A549 (cell line): ENCODE data around the gene TTC24. TPM values are rescaled to one million over a fixed set of nuclear protein-coding genes. Genes with fewer than 3 reads are reported as not detected.

Experiments used
- ATAC-seq, 2 experiments: fragments of 200-7000 bp in 1 of 2; fragments of >200 bp in 1 of 2; cut with Nextera tagmentation in 1 of 2; cut with Tn5 transposase in 1 of 2; 3 replicates each; pipeline versions ENCODE4 v1.8.0 to v1.9.1; 2018 to 2020; ENCODE audit warnings: mild to moderate bottlenecking in 1 of 2, moderate library complexity in 1 of 2
- CTCF ChIA-PET: fragments of 300-600 bp; sonication (Branson Sonifier 250); formaldehyde crosslinking; extraction: SDS; loops from one replicate; lab custom pipeline; 2021; ENCODE audit warnings: antibody characterized with exemption, inconsistent platforms; lab: Yijun Ruan, JAX
- POLR2A ChIA-PET: fragments of 350-600 bp; formaldehyde crosslinking; extraction: SDS; loops from one replicate; lab custom pipeline; 2021; ENCODE audit warnings: antibody characterized with exemption, inconsistent platforms; lab: Yijun Ruan, JAX
- DNase-seq, 2 experiments: peaks; one replicate each; pipeline versions ENCODE4 v3.0.0 to v3.0.0-alpha.2; 2011 to 2016; ENCODE audit warnings: low read depth in 1 of 2, low spot score in 1 of 2
- FAIRE-seq: peaks from 2 replicates; lab custom pipeline; 2011; peaks lifted over from hg19 to GRCh38; lab: Jason Lieb, UNC
- H3K27ac ChIP-seq, 2 experiments: fragments of >200 bp; sonication (Bioruptor Twin); formaldehyde crosslinking; 3 replicates each; pipeline ENCODE4 v1.5.1; 2016 to 2017
- H3K4me1 ChIP-seq: fragments of >200 bp; sonication (Bioruptor Twin); formaldehyde crosslinking; 3 replicates; pipeline ENCODE4 v1.6.1; 2016
- H3K4me2 ChIP-seq: fragments of >200 bp; sonication (Bioruptor Twin); formaldehyde crosslinking; 3 replicates; pipeline ENCODE4 v1.6.1; 2016
- H3K4me3 ChIP-seq: fragments of >200 bp; sonication (Bioruptor Twin); formaldehyde crosslinking; 3 replicates; pipeline ENCODE4 v1.5.1; 2016
- H3K9me3 ChIP-seq: fragments of >200 bp; sonication (Bioruptor Twin); formaldehyde crosslinking; 3 replicates; pipeline ENCODE4 v1.6.1; 2016
- BHLHE40 ChIP-seq: IDR thresholded peaks from 2 replicates; pipeline ENCODE4 v1.6.1; 2012; ENCODE audit warnings: low read depth, low read length, inconsistent platforms
- CBX2 ChIP-seq: fragments of 200-600 bp; sonication (generic); IDR thresholded peaks from 2 replicates; pipeline ENCODE4 v1.6.1; 2016; ENCODE audit warnings: low read depth, mild to moderate bottlenecking, borderline replicate concordance
- EHF ChIP-seq: fragments of 250-450 bp; sonication (Bioruptor Pico); IDR thresholded peaks from 2 replicates; pipeline ENCODE4 v1.5.0; 2020; ENCODE audit warnings: mild to moderate bottlenecking
- EHMT2 ChIP-seq: fragments of 200-600 bp; sonication (generic); IDR thresholded peaks from 2 replicates; pipeline ENCODE4 v1.6.1; 2016; ENCODE audit warnings: antibody characterized with exemption, low read depth, mild to moderate bottlenecking, moderate library complexity
- ESRRA ChIP-seq: fragments of 150-350 bp; IDR thresholded peaks from 2 replicates; pipeline ENCODE4 v1.6.1; 2014; ENCODE audit warnings: mild to moderate bottlenecking, low read length, borderline replicate concordance
- HOXA7 ChIP-seq: fragments of 250-450 bp; sonication (Bioruptor Pico); IDR thresholded peaks from 2 replicates; pipeline ENCODE4 v1.5.0; 2020; ENCODE audit warnings: mild to moderate bottlenecking, moderate library complexity
- HOXB13 ChIP-seq: fragments of 250-450 bp; sonication (Bioruptor Pico); IDR thresholded peaks from 2 replicates; pipeline ENCODE4 v1.5.0; 2020; ENCODE audit warnings: low read depth, mild to moderate bottlenecking, moderate library complexity
- JUNB ChIP-seq: fragments of >200 bp; sonication (Bioruptor Twin); formaldehyde crosslinking; IDR thresholded peaks from 2 replicates; pipeline ENCODE4 v1.6.1; 2016
- MAFK ChIP-seq: fragments of 450-650 bp; IDR thresholded peaks from 2 replicates; pipeline ENCODE4 v1.6.1; 2014; ENCODE audit not compliant: partially characterized antibody
- MAX ChIP-seq: IDR thresholded peaks from 2 replicates; pipeline ENCODE4 v1.6.1; 2012
- NFE2L2 ChIP-seq: fragments of 150-350 bp; conservative IDR thresholded peaks from 2 replicates; pipeline ENCODE4 v1.6.1; 2014; ENCODE audit warnings: low read length
- NPAS2 ChIP-seq: fragments of 250-450 bp; sonication (Bioruptor Pico); IDR thresholded peaks from 2 replicates; pipeline ENCODE4 v1.8.0; 2022; ENCODE audit warnings: mild to moderate bottlenecking, moderate library complexity, borderline replicate concordance
- PHF8 ChIP-seq: fragments of 200-600 bp; sonication (generic); IDR thresholded peaks from 2 replicates; pipeline ENCODE4 v1.6.1; 2016; ENCODE audit warnings: low read depth, mild to moderate bottlenecking, antibody characterized with exemption, moderate library complexity, borderline replicate concordance
- POLR2A ChIP-seq: IDR thresholded peaks from 2 replicates; pipeline ENCODE4 v1.6.1; 2012; ENCODE audit warnings: mild to moderate bottlenecking, low read length
- RAD21 ChIP-seq, 2 experiments: fragments of >200 bp in 1 of 2; sonication (Bioruptor Twin) in 1 of 2; formaldehyde crosslinking in 1 of 2; IDR thresholded peaks in 1 of 2; conservative IDR thresholded peaks in 1 of 2; 2 replicates in 1 of 2; 3 replicates in 1 of 2; pipeline ENCODE4 v1.6.1; 2012 to 2018; ENCODE audit warnings: inconsistent platforms in 1 of 2
- RARB ChIP-seq: fragments of 250-450 bp; sonication (Bioruptor Pico); IDR thresholded peaks from 2 replicates; pipeline ENCODE4 v1.8.0; 2021; ENCODE audit warnings: mild to moderate bottlenecking, moderate library complexity
- REST ChIP-seq: fragments of 200-600 bp; sonication (generic); IDR thresholded peaks from 2 replicates; pipeline ENCODE4 v1.6.1; 2016; ENCODE audit warnings: antibody characterized with exemption, mild to moderate bottlenecking, moderate library complexity
- RFX5 ChIP-seq: fragments of 450-650 bp; IDR thresholded peaks from 2 replicates; pipeline ENCODE4 v1.7.1; 2014; ENCODE audit warnings: antibody characterized with exemption, mild to moderate bottlenecking, moderate library complexity
- RNF2 ChIP-seq: fragments of 200-600 bp; sonication (generic); IDR thresholded peaks from 2 replicates; pipeline ENCODE4 v1.6.1; 2016; ENCODE audit warnings: low read depth, mild to moderate bottlenecking, antibody characterized with exemption, moderate library complexity, borderline replicate concordance
- SREBF2 ChIP-seq: fragments of 450-650 bp; IDR thresholded peaks from 2 replicates; pipeline ENCODE4 v1.6.1; 2014; ENCODE audit warnings: mild to moderate bottlenecking, moderate library complexity
- TP53 ChIP-seq: fragments of 250-450 bp; sonication (Bioruptor Pico); IDR thresholded peaks from 2 replicates; pipeline ENCODE4 v1.5.0; 2021; ENCODE audit warnings: mild to moderate bottlenecking, moderate library complexity
- USF2 ChIP-seq: fragments of 450-650 bp; IDR thresholded peaks from 2 replicates; pipeline ENCODE4 v1.6.1; 2014; ENCODE audit warnings: antibody characterized with exemption
- ZC3H11A ChIP-seq: fragments of 450-650 bp; IDR thresholded peaks from 2 replicates; pipeline ENCODE4 v1.6.1; 2014; ENCODE audit warnings: antibody characterized with exemption, mild to moderate bottlenecking
- WGBS: methylation state at CpG from one replicate; pipeline ENCODE4 v1.1.6; 2017; ENCODE audit errors: missing lambda C conversion rate; 5-methylcytosine and 5-hydroxymethylcytosine counted together
- polyA plus RNA-seq, 4 experiments: library from polyadenylated mRNA; depleted of rRNA in 3 of 4; stranded (reverse); fragments of >200 nt; fragmentation: RNase III in 1 of 4; extraction: RNeasy Plus Mini Kit Qiagen cat#74134 plus additional on column Dnase treatment in 1 of 4; gene quantifications; 2 replicates in 3 of 4; 3 replicates in 1 of 4; pipeline ENCODE4 v1.2.3, GENCODE V29; 2011 to 2017
- TF ChIP-seq, protein P1 (sequence below): fragments of 250-450 bp; sonication (Bioruptor Pico); IDR thresholded peaks from 2 replicates; pipeline ENCODE4 v1.5.0; 2020; ENCODE audit warnings: low read depth, mild to moderate bottlenecking, moderate library complexity
- TF ChIP-seq, protein P2 (sequence below): IDR thresholded peaks from 2 replicates; pipeline ENCODE4 v1.6.1; 2012

The TTC24 gene
- polyA plus RNA-seq, 2 of the 4 experiments (the other 2 are of a cell fraction), result not detected

- CTCF ChIA-PET, result interaction anchor here (0.7 to 25.7 kb wide), 21 partner anchors 8 to 302 kb away, joined by 3 to 495 read pairs (median 6); partner anchors contain the start of genes BCAN, CRABP2, HAPLN2 and NAXE
- H3K4me2 ChIP-seq, result peak overlapping the region; percentile 94; the same call in 1 of the 3 replicates
- H3K4me1 ChIP-seq, result peaks cover 12% of the 10 kb centered on the region
- 49% methylated on average over 4 of the region's 4 CpGs for WGBS
- no peaks in the 10 kb centered on the region for H3K9me3 ChIP-seq
- no peak for ATAC-seq
- H3K4me3 ChIP-seq, result no peak overlapping the region; the same call in 2 of the 3 replicates
- no peak for FAIRE-seq
- POLR2A ChIA-PET, result no interaction called here
- no peak for DNase-seq
- no peak overlapping the region for H3K27ac ChIP-seq
- TF ChIP-seq NFE2L2 (no peak), NPAS2 (no peak), USF2 (no peak), ZC3H11A (no peak), RNF2 (no peak), REST (no peak), RFX5 (no peak), EHF (CRISPR knock-in tag) (no peak), TP53 (CRISPR knock-in tag) (no peak), JUNB (no peak)
Observed at GRCh38 chr1:156626079-156626438, 46.5 kb downstream of the TTC24 start.

DNA sequence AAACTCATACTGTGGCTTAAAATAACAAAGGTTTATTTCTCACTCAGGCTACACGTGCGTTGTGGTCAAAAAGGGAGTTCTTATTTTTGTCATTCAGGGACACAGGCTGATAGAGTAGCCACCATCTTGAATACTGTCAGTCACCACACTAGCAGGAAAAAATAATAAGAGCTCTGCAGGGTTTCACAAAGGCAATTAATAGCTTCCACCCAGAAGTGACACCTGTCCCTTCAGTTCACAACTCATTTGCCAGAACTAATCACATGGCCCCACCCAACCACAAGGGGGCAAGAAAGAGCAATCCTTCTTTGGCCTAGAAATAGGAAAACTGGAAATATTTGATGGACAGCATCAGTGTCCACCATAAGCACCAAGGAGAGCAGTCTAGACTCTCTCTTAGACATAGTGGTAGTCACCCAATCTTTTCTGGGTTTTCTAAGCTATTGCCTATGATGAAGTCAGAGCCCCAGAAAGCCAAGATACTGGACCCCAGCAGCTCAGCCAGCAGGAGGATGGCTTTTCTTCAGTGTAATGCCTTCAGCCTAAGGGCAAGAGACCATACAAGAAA lies 47.9 kb downstream of the TTC24 start:
- no peak overlapping the region for H3K4me3 ChIP-seq
- ChIA-PET CTCF (interaction anchor here (0.6 to 25.7 kb wide), 40 partner anchors 13 to 581 kb away, joined by 3 to 495 read pairs (median 3); partner anchors contain the start of genes BCAN, CRABP2, HAPLN2 and METTL25B), POLR2A (interaction anchor here (0.6 kb wide), 1 partner anchor 352 kb away, joined by 3 read pairs; no protein-coding TSS in a partner anchor)
- H3K4me2 ChIP-seq, result no peak overlapping the region
- no peaks in the 10 kb centered on the region for H3K9me3 ChIP-seq
- DNase-seq (peak; percentile 57 to 68), ATAC-seq (peak; percentile 23 to 28; a peak in 4 of 6 replicates), FAIRE-seq (no peak)
- no peak overlapping the region for H3K27ac ChIP-seq
- WGBS, result 89% methylated on average over 2 of the region's 2 CpGs
- H3K4me1 ChIP-seq, result peaks cover 12% of the 10 kb centered on the region
- TF ChIP-seq NFE2L2 (no peak), BHLHE40 (no peak), MAFK (no peak), SREBF2 (no peak), USF2 (peak; percentile 42), REST (peak; percentile 69; the same call in 1 of the 2 replicates), HOXA7 (no peak), ESRRA (no peak), EHMT2 (no peak), POLR2A (no peak), RAD21 (conservative IDR thresholded peaks at IDR 0.05 in 1 of 2, IDR thresholded peaks at IDR 0.05 in 1 of 2) (peak; percentile 41 to 65; a peak in 3 of 5 replicates), HOXB13 (no peak), PHF8 (no peak), MAX (peak; percentile 52), CBX2 (no peak), RARB (CRISPR knock-in tag) (no peak)
- TF ChIP-seq, protein P1, sequence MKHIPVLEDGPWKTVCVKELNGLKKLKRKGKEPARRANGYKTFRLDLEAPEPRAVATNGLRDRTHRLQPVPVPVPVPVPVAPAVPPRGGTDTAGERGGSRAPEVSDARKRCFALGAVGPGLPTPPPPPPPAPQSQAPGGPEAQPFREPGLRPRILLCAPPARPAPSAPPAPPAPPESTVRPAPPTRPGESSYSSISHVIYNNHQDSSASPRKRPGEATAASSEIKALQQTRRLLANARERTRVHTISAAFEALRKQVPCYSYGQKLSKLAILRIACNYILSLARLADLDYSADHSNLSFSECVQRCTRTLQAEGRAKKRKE (CRISPR knock-in tag), result no peak
- TF ChIP-seq, protein P2, sequence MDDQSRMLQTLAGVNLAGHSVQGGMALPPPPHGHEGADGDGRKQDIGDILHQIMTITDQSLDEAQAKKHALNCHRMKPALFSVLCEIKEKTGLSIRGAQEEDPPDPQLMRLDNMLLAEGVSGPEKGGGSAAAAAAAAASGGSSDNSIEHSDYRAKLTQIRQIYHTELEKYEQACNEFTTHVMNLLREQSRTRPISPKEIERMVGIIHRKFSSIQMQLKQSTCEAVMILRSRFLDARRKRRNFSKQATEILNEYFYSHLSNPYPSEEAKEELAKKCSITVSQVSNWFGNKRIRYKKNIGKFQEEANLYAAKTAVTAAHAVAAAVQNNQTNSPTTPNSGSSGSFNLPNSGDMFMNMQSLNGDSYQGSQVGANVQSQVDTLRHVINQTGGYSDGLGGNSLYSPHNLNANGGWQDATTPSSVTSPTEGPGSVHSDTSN, result no peak
